Mononuclear cell (primary cell): ENCODE data around the gene TCF20. TPM values are rescaled to one million over a fixed set of nuclear protein-coding genes. Genes with fewer than 3 reads are reported as not detected.

ENCODE experiments used
- H3K27me3 ChIP-seq: 2 replicates; pipeline ENCODE4 v1.6.0; 2011; ENCODE audit warnings: low read length, control low read depth; ENCODE audit not compliant: insufficient read depth
- H3K4me1 ChIP-seq: 2 replicates; pipeline ENCODE4 v1.5.1; 2011; ENCODE audit warnings: mild to moderate bottlenecking, low read length, control low read depth; ENCODE audit not compliant: insufficient read depth
- H3K4me3 ChIP-seq: 2 replicates; pipeline ENCODE4 v1.5.1; 2011; ENCODE audit warnings: mild to moderate bottlenecking, low read length, moderate library complexity
- H3K9me3 ChIP-seq: 2 replicates; pipeline ENCODE4 v1.5.1; 2011; ENCODE audit warnings: low read depth, mild to moderate bottlenecking, control low read depth, low read length
- total RNA-seq: library from RNA; depleted of rRNA; stranded (reverse); fragments of >200 nt; gene quantifications from one replicate; pipeline ENCODE4 v1.2.3, GENCODE V29; 2012

Gene TCF20
- total RNA-seq, 1 donor, result 53.8 TPM

- Histone ChIP-seq H3K4me3 (no peak overlapping the region), H3K4me1 (peaks cover 43% of the 10 kb centered on the region), H3K27me3 (no peaks in the 10 kb centered on the region)
Observed at GRCh38 chr22:42263944-42264343, 6.5 kb downstream of the TCF20 start.

GRCh38 chr22:42262964-42263363, 7.5 kb downstream of the TCF20 start:
- Histone ChIP-seq H3K4me1 (peaks cover 34% of the 10 kb centered on the region), H3K4me3 (no peak overlapping the region), H3K27me3 (no peaks in the 10 kb centered on the region), H3K9me3 (no peaks in the 10 kb centered on the region)

More at GRCh38 chr22:42263944-42264343, 6.5 kb downstream of the TCF20 start:
- H3K9me3 ChIP-seq, result no peaks in the 10 kb centered on the region

GRCh38 chr22:42261296-42261695, 9.2 kb downstream of the TCF20 start:
- H3K4me1 ChIP-seq, result peaks cover 28% of the 10 kb centered on the region
- H3K9me3 ChIP-seq, result no peaks in the 10 kb centered on the region
- no peaks in the 10 kb centered on the region for H3K27me3 ChIP-seq
- no peak overlapping the region for H3K4me3 ChIP-seq

- peaks cover 16% of the 10 kb centered on the region for H3K4me1 ChIP-seq
Observed at GRCh38 chr22:42258126-42258525, 12.3 kb downstream of the TCF20 start.

GRCh38 chr22:42257386-42257785, 13.1 kb downstream of the TCF20 start:
- Histone ChIP-seq H3K9me3 (no peaks in the 10 kb centered on the region), H3K27me3 (no peaks in the 10 kb centered on the region), H3K4me3 (no peak overlapping the region), H3K4me1 (peaks cover 9% of the 10 kb centered on the region)

More at GRCh38 chr22:42258126-42258525, 12.3 kb downstream of the TCF20 start:
- Histone ChIP-seq H3K4me3 (no peak overlapping the region), H3K27me3 (no peaks in the 10 kb centered on the region), H3K9me3 (no peaks in the 10 kb centered on the region)

GRCh38 chr22:42256930-42257329, 13.5 kb downstream of the TCF20 start:
- Histone ChIP-seq H3K27me3 (no peaks in the 10 kb centered on the region), H3K4me1 (peaks cover 9% of the 10 kb centered on the region), H3K4me3 (no peak overlapping the region), H3K9me3 (no peaks in the 10 kb centered on the region)

GRCh38 chr22:42256220-42256619, 14.2 kb downstream of the TCF20 start:
- H3K4me3 ChIP-seq, result no peak overlapping the region
- peaks cover 9% of the 10 kb centered on the region for H3K4me1 ChIP-seq
- no peaks in the 10 kb centered on the region for H3K9me3 ChIP-seq
- H3K27me3 ChIP-seq, result no peaks in the 10 kb centered on the region

- Histone ChIP-seq H3K27me3 (no peaks in the 10 kb centered on the region), H3K4me1 (no peaks in the 10 kb centered on the region), H3K4me3 (no peak overlapping the region), H3K9me3 (no peaks in the 10 kb centered on the region)
Observed at GRCh38 chr22:42249831-42250230, 20.6 kb downstream of the TCF20 start.

GRCh38 chr22:42248995-42249394, 21.5 kb downstream of the TCF20 start:
- Histone ChIP-seq H3K4me1 (no peaks in the 10 kb centered on the region), H3K9me3 (no peaks in the 10 kb centered on the region), H3K4me3 (no peak overlapping the region), H3K27me3 (no peaks in the 10 kb centered on the region)

GRCh38 chr22:42247596-42247995, 22.9 kb downstream of the TCF20 start:
- Histone ChIP-seq H3K9me3 (no peaks in the 10 kb centered on the region), H3K4me1 (no peaks in the 10 kb centered on the region), H3K4me3 (no peak overlapping the region), H3K27me3 (no peaks in the 10 kb centered on the region)

- Histone ChIP-seq H3K4me3 (no peak overlapping the region), H3K9me3 (no peaks in the 10 kb centered on the region), H3K27me3 (no peaks in the 10 kb centered on the region), H3K4me1 (no peaks in the 10 kb centered on the region)
Observed at GRCh38 chr22:42243802-42244060, 26.7 kb downstream of the TCF20 start.

- H3K27me3 ChIP-seq, result no peaks in the 10 kb centered on the region
- peaks cover 10% of the 10 kb centered on the region for H3K4me1 ChIP-seq
- no peaks in the 10 kb centered on the region for H3K9me3 ChIP-seq
- H3K4me3 ChIP-seq, result no peak overlapping the region
Observed at GRCh38 chr22:42236848-42237247, 33.6 kb downstream of the TCF20 start.

- Histone ChIP-seq H3K4me1 (peaks cover 10% of the 10 kb centered on the region), H3K4me3 (no peak overlapping the region), H3K27me3 (no peaks in the 10 kb centered on the region), H3K9me3 (no peaks in the 10 kb centered on the region)
Observed at GRCh38 chr22:42236268-42236667, 34.2 kb downstream of the TCF20 start.

GRCh38 chr22:42233879-42234278, 36.6 kb downstream of the TCF20 start:
- Histone ChIP-seq H3K27me3 (no peaks in the 10 kb centered on the region), H3K4me3 (no peak overlapping the region), H3K9me3 (no peaks in the 10 kb centered on the region), H3K4me1 (peaks cover 10% of the 10 kb centered on the region)

GRCh38 chr22:42231929-42232328, 38.5 kb downstream of the TCF20 start:
- H3K4me1 ChIP-seq, result peaks cover 15% of the 10 kb centered on the region
- H3K27me3 ChIP-seq, result no peaks in the 10 kb centered on the region
- no peaks in the 10 kb centered on the region for H3K9me3 ChIP-seq
- H3K4me3 ChIP-seq, result no peak overlapping the region

- no peaks in the 10 kb centered on the region for H3K27me3 ChIP-seq
- H3K4me3 ChIP-seq, result no peak overlapping the region
- H3K9me3 ChIP-seq, result no peaks in the 10 kb centered on the region
- peaks cover 5% of the 10 kb centered on the region for H3K4me1 ChIP-seq
Observed at GRCh38 chr22:42229455-42230149, 40.9 kb downstream of the TCF20 start.
